ENCODE results near the gene LMO4. TPM values are rescaled to one million over a fixed set of nuclear protein-coding genes. Genes with fewer than 3 reads are reported as not detected.

Gene LMO4
- total and polyA plus RNA-seq, 2 of the 13 experiments (the other 11 are each of a cell fraction or from before 2014, with no cell fraction given) = 19.3 to 49.9 TPM

- TF ChIP-seq SOX13 (IDR thresholded peaks at IDR 0.05) = no peak
- peak in 1 of 2 experiments; percentile 87; a peak in 2 of 4 replicates for TF ChIP-seq SOX13 (CRISPR knock-in tag; conservative IDR thresholded peaks at IDR 0.05 in 1 of 2, IDR thresholded peaks at IDR 0.05 in 1 of 2)
- no peak for TF ChIP-seq LCORL (IDR thresholded peaks at IDR 0.05)
- TF ChIP-seq LCORL (CRISPR knock-in tag; IDR thresholded peaks at IDR 0.05) = peak; percentile 54; the same call in 1 of the 2 replicates
- TF ChIP-seq, protein P1, sequence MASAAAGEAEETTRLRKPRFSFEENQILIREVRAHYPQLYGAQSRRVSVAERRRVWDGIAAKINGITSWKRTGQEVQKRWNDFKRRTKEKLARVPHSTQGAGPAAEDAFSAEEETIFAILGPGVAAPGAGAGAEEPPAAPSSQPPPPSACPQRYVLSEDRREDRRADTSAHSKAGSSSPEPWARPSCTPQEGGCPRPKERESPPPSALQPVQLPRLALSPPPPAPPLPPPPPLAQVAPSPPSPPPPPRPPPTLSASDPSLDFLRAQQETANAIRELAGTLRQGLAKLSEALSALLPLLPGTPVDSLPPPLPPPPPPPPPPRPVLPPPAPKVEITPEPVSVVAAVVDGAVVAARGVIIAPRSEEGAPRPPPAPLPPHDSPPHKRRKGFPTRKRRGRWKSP (CRISPR knock-in tag; IDR thresholded peaks at IDR 0.05) = no peak
- TF ChIP-seq ZUFSP (CRISPR knock-in tag; IDR thresholded peaks at IDR 0.05; ENCODE audit: borderline replicate concordance) = no peak
- peak; percentile 66; the same call in 1 of the 2 replicates for TF ChIP-seq CEBPG (CRISPR knock-in tag; IDR thresholded peaks at IDR 0.05)
- peak; percentile 75 for TF ChIP-seq SOX5 (CRISPR knock-in tag; IDR thresholded peaks at IDR 0.05; ENCODE audit: borderline replicate concordance)
- TF ChIP-seq CREM (IDR thresholded peaks at IDR 0.05) = peak; percentile 39; the same call in 1 of the 2 replicates
- no peak for TF ChIP-seq CREM (CRISPR knock-in tag; IDR thresholded peaks at IDR 0.05)
- TF ChIP-seq SALL1 (CRISPR knock-in tag; IDR thresholded peaks at IDR 0.05) = no peak
- peak; percentile 45 for TF ChIP-seq TBX2 (CRISPR knock-in tag; IDR thresholded peaks at IDR 0.05; ENCODE audit: borderline replicate concordance)
- TF ChIP-seq STAT5B (CRISPR knock-in tag; IDR thresholded peaks at IDR 0.05) = no peak
- no peak for TF ChIP-seq ZFAT (CRISPR knock-in tag; conservative IDR thresholded peaks at IDR 0.05)
These were observed 2.2 kb downstream of the LMO4 start (continued) for GRCh38 chr1:87330885-87331364.
